ENCODE data around the gene FNTB.

GRCh38 chr14:64968167-64968566, 18.5 kb upstream of the FNTB start:
- no peak for TF ChIP-seq CTCF (IDR thresholded peaks at IDR 0.05)
- no peak for TF ChIP-seq POLR2A (IDR thresholded peaks at IDR 0.05)
